H1 (cell line): ENCODE results near the gene RAP2C. TPM values are rescaled to one million over a fixed set of nuclear protein-coding genes. Genes with fewer than 3 reads are reported as not detected.

Experiments used
- POLR2AphosphoS5 ChIP-seq: IDR thresholded peaks from 2 replicates; pipeline ENCODE4 v1.6.1; 2011; ENCODE audit warnings: low read depth, low read length
- POU5F1 ChIP-seq: IDR thresholded peaks from 2 replicates; pipeline ENCODE4 v1.6.1; 2011; ENCODE audit warnings: low read depth, mild to moderate bottlenecking, low read length, moderate library complexity
- polyA plus RNA-seq, 7 experiments: library from polyadenylated mRNA; depleted of rRNA in 3 of 7; stranded (reverse) in 5 of 7; unstranded in 2 of 7; fragments of >200 nt in 5 of 7; fragments of 200-250 nt in 2 of 7; gene quantifications; 1 replicate in 5 of 7; 2 replicates in 1 of 7; 4 replicates in 1 of 7; pipeline versions ENCODE4 v1.2.1 to v1.2.3, GENCODE V29; 2011 to 2013; ENCODE audit warnings: missing spikeins in 2 of 7, mixed read lengths in 2 of 7
- total RNA-seq: library from RNA; stranded (reverse); fragmentation: NEBNext Ultra II Directional; extraction: Animal tissue kit (Norgen Biotek cat#: 25700); gene quantifications from 2 replicates; pipeline ENCODE4 v1.2.1, GENCODE V29; 2021

RAP2C gene
- total and polyA plus RNA-seq, 2 of the 8 experiments (the other 6 are each of a cell fraction or from before 2014, with no cell fraction given), result 4.7 to 20.5 TPM

- TF ChIP-seq POU5F1, result no peak
- TF ChIP-seq POLR2AphosphoS5, result no peak
These were observed 12.3 kb upstream of the RAP2C start (continued) for GRCh38 chrX:132231587-132231986.
